GM18861 (cell line): ENCODE measurements around the gene KATNIP.
"Not testable (repeated sequence)": the region's sequence is repeated elsewhere in the genome, so short reads cannot be mapped to it uniquely, and the experiment has no call there.

Experiments
- ATAC-seq: cut with Tn5 transposase; IDR thresholded peaks from one replicate; pipeline ENCODE4 v1.9.1; 2021; ENCODE audit not compliant: unreplicated experiment

Gene KATNIP

GRCh38 chr16:27534256-27534655, 15.7 kb upstream of the KATNIP start:
- ATAC-seq = no peak

- no peak for ATAC-seq
These were observed 11.4 kb upstream of the KATNIP start for GRCh38 chr16:27538528-27538927.

- no peak for ATAC-seq
These were observed 10.8 kb upstream of the KATNIP start for GRCh38 chr16:27539120-27539519.

GRCh38 chr16:27539636-27540035, 10.3 kb upstream of the KATNIP start:
- ATAC-seq = no peak

GRCh38 chr16:27543801-27544200, 6.1 kb upstream of the KATNIP start:
- ATAC-seq = no peak

GRCh38 chr16:27544671-27545070, 5.3 kb upstream of the KATNIP start:
- ATAC-seq = no peak

- ATAC-seq = no peak
These were observed 2.8 kb upstream of the KATNIP start for GRCh38 chr16:27547134-27547533.

- no peak for ATAC-seq
These were observed 2.1 kb upstream of the KATNIP start for GRCh38 chr16:27547851-27548250.

GRCh38 chr16:27549464-27549745, 539 bp upstream of the KATNIP start:
- no peak for ATAC-seq

GRCh38 chr16:27550582-27550920, 607 bp downstream of the KATNIP start:
- ATAC-seq = no peak

- ATAC-seq = no peak
These were observed 1.1 kb downstream of the KATNIP start for GRCh38 chr16:27551036-27551435.

GRCh38 chr16:27556471-27556870, 6.5 kb downstream of the KATNIP start:
- ATAC-seq = no peak

- no peak for ATAC-seq
These were observed 8.5 kb downstream of the KATNIP start for GRCh38 chr16:27558434-27558833.

GRCh38 chr16:27558932-27559331, 9.0 kb downstream of the KATNIP start:
- no peak for ATAC-seq

- no peak for ATAC-seq
These were observed 11.3 kb downstream of the KATNIP start for GRCh38 chr16:27561216-27561615.

GRCh38 chr16:27564224-27564623, 14.3 kb downstream of the KATNIP start:
- ATAC-seq = no peak

- no peak for ATAC-seq
These were observed 16.5 kb downstream of the KATNIP start for GRCh38 chr16:27566417-27566816.

GRCh38 chr16:27568077-27568476, 18.1 kb downstream of the KATNIP start:
- ATAC-seq = no peak

- not testable (repeated sequence) for ATAC-seq
These were observed 21.0 kb downstream of the KATNIP start for GRCh38 chr16:27570986-27571385.

GRCh38 chr16:27571433-27572326, 21.7 kb downstream of the KATNIP start:
- ATAC-seq = no peak

GRCh38 chr16:27572711-27573110, 22.8 kb downstream of the KATNIP start:
- ATAC-seq = no peak

- ATAC-seq = no peak
These were observed 26.8 kb downstream of the KATNIP start for GRCh38 chr16:27576729-27577128.
